Measurements from ENCODE around the gene TP73.

Gene TP73

DNA sequence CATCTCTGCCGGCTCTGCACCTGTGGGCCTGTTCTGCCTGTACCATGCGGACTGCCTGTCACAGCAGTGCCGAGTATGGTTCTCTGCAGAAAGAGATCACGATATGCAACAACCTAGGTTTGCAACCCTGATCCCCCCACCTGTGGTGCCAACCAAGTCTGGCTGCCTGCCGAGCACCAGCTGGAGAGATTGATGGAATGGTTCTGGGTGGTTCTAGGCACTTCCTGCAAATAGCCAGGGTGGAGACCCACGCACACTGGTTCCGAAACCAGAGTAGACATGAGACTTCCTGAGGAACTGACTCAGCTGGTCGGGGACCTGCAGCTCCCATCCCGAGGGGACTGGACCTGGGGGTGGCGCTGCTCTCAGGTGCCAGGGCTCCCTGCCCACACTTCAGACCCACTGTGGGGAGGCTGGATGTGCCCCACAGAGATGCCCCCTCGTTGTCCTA is 22.1 kb upstream of the TP73 start:
- peaks cover 44% of the 10 kb centered on the region for H3K36me3 ChIP-seq (ENCODE audit: control insufficient read depth, insufficient read depth, low read length)
- no peak for DNase-seq (ENCODE audit: extremely low read depth, insufficient read length)
- no peaks in the 10 kb centered on the region for H3K27me3 ChIP-seq (replicated peaks; ENCODE audit: control insufficient read depth, insufficient read depth, low read length)
- no peak overlapping the region for H3K4me3 ChIP-seq (replicated peaks; ENCODE audit: low read depth, low read length)
- TF ChIP-seq, protein P1, sequence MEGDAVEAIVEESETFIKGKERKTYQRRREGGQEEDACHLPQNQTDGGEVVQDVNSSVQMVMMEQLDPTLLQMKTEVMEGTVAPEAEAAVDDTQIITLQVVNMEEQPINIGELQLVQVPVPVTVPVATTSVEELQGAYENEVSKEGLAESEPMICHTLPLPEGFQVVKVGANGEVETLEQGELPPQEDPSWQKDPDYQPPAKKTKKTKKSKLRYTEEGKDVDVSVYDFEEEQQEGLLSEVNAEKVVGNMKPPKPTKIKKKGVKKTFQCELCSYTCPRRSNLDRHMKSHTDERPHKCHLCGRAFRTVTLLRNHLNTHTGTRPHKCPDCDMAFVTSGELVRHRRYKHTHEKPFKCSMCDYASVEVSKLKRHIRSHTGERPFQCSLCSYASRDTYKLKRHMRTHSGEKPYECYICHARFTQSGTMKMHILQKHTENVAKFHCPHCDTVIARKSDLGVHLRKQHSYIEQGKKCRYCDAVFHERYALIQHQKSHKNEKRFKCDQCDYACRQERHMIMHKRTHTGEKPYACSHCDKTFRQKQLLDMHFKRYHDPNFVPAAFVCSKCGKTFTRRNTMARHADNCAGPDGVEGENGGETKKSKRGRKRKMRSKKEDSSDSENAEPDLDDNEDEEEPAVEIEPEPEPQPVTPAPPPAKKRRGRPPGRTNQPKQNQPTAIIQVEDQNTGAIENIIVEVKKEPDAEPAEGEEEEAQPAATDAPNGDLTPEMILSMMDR (IDR thresholded peaks at IDR 0.05; ENCODE audit: insufficient read depth, low read length, poor library complexity, severe bottlenecking), result no peak

DNA sequence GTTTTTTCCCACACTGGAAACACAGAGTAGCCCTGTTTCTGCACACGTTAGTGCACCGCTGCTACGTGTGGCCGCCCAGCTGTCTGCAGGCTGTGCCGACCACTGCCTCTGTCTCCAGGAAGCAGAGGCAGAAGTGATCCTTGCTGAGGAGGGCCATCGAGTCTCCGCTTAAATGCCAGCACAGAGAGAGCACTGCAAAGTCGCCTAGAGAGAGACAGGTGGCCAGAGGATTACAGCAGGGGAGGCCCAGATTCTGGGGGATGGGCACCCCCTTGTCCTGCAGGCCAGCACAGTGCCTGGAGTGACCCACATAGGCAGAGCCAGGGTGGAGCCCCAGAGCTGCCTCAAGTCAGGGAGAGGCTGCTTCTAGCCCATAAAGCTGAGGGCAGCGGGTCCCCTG is 21.4 kb upstream of the TP73 start:
- H3K4me3 ChIP-seq (replicated peaks; ENCODE audit: low read depth, low read length), result no peak overlapping the region
- H3K36me3 ChIP-seq (ENCODE audit: control insufficient read depth, insufficient read depth, low read length), result peaks cover 44% of the 10 kb centered on the region
- no peaks in the 10 kb centered on the region for H3K27me3 ChIP-seq (replicated peaks; ENCODE audit: control insufficient read depth, insufficient read depth, low read length)
- no peak for DNase-seq (ENCODE audit: extremely low read depth, insufficient read length)
- TF ChIP-seq, protein P1 (IDR thresholded peaks at IDR 0.05; ENCODE audit: insufficient read depth, low read length, poor library complexity, severe bottlenecking), result no peak

DNA sequence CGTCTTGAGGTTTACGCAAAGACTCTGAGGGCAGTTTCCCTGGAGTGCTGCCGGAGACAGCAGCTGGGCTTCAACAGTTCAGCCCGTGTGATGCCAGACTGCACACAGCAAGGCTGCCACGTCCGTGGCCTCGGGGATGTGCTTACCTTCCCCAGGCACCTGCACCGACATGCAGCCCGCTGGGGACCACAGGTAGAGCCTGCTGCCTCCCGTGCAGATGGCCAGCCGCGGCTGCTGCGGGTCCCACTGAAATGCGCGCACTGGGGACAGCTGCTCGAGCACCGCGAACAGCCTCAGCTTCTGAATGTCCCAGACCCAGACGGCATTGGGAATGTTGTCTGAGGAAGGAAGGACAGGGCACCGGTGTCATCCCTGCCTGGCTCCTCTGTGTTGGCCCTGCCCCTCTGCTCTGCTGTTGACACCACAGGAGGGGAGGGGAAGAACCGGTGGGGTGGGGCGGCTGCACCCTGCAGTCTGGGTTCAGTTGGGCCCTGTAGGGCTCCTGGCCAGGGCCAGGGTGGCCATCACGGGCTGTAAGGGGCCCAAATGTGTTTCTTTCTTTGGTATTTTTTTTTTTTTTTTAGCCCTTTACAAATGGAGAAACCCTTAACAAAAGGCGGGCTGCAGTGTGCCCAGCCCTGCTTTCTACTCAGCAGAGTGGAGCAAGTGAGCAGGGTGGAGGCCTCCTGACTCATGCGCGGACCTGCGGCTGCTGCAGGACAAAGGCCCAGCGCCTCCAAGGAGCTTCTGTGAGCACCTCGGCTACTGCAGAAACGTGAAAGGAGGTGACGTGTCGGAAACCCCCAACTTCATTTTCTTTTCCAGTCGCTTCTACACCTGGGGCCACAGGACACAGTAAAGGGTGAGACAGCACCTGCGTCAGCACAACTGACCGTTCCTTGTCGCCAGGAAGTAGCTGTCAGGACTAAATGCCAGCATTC is 20.7 kb upstream of the TP73 start:
- Histone ChIP-seq H3K36me3 (ENCODE audit: control insufficient read depth, insufficient read depth, low read length) (peaks cover 49% of the 10 kb centered on the region), H3K27me3 (replicated peaks; ENCODE audit: control insufficient read depth, insufficient read depth, low read length) (no peaks in the 10 kb centered on the region), H3K4me3 (replicated peaks; ENCODE audit: low read depth, low read length) (no peak overlapping the region)
- DNase-seq (ENCODE audit: extremely low read depth, insufficient read length), result no peak
- TF ChIP-seq, protein P1 (IDR thresholded peaks at IDR 0.05; ENCODE audit: insufficient read depth, low read length, poor library complexity, severe bottlenecking), result no peak

DNA sequence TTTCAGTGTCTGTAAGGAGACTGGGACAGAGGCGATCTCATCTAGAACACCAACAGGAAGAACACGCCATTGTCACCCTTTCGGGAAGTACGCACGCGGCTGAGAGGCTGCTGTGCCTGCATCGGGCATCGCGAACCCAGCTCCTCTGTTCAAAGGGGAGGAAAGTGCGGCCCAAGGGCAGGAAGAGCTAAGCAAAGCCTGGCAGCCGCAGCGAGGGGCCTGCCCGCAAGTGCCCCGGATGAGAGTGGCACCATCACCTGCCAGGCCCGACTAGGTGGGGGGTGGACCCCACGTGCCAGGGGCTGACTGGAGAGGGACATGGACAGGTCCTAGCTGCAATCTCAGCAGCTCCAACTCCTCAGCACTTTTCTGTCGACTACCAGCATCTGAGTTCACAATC is 20.0 kb upstream of the TP73 start:
- Histone ChIP-seq H3K36me3 (ENCODE audit: control insufficient read depth, insufficient read depth, low read length) (peaks cover 54% of the 10 kb centered on the region), H3K27me3 (replicated peaks; ENCODE audit: control insufficient read depth, insufficient read depth, low read length) (no peaks in the 10 kb centered on the region), H3K4me3 (replicated peaks; ENCODE audit: low read depth, low read length) (no peak overlapping the region)
- no peak for DNase-seq (ENCODE audit: extremely low read depth, insufficient read length)
- TF ChIP-seq, protein P1 (IDR thresholded peaks at IDR 0.05; ENCODE audit: insufficient read depth, low read length, poor library complexity, severe bottlenecking), result no peak

DNA sequence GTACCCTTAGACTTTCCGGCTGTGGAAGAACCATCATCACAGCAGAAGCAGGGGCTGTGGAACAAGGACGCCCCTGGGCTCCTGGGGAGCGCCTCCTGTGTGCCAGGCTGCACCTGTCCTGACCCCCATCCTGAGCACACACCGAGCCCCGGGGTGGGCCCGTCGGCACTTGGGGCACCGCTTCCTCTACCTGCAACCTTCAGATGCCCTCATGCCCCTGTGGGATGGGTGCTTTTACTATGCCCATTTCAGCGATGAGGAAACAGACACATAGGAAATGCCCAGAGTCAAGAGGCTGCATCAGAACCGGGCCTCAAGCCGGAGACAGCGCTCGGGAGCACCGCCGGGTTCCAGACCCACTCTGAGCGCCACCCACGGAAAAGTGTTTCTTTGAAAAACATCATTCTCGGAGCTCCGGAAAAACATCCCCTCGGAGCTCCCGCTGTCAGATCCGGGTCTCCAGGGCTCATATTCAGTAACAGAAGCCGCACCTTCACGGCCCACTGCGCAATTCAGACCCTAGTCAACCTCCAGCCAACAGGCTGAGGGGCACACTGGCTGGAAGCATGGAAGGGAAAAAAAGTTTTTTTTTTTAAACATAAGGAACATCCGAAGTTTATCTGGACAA is 19.5 kb upstream of the TP73 start:
- H3K4me3 ChIP-seq (replicated peaks; ENCODE audit: low read depth, low read length), result no peak overlapping the region
- H3K27me3 ChIP-seq (replicated peaks; ENCODE audit: control insufficient read depth, insufficient read depth, low read length), result no peaks in the 10 kb centered on the region
- peaks cover 54% of the 10 kb centered on the region for H3K36me3 ChIP-seq (ENCODE audit: control insufficient read depth, insufficient read depth, low read length)
- TF ChIP-seq, protein P1 (IDR thresholded peaks at IDR 0.05; ENCODE audit: insufficient read depth, low read length, poor library complexity, severe bottlenecking), result no peak
- no peak for DNase-seq (ENCODE audit: extremely low read depth, insufficient read length)
